Putamen (tissue), 1 donor: ENCODE data around the gene KDM1A.
"Not testable (repeated sequence)": the region's sequence is repeated elsewhere in the genome, so short reads cannot be mapped to it uniquely, and the experiment has no call there.

ENCODE experiments used
- DNase-seq: peaks from one replicate; pipeline ENCODE4 v3.0.0-alpha.2; 2016; ENCODE audit warnings: low spot score

The KDM1A gene

DNA sequence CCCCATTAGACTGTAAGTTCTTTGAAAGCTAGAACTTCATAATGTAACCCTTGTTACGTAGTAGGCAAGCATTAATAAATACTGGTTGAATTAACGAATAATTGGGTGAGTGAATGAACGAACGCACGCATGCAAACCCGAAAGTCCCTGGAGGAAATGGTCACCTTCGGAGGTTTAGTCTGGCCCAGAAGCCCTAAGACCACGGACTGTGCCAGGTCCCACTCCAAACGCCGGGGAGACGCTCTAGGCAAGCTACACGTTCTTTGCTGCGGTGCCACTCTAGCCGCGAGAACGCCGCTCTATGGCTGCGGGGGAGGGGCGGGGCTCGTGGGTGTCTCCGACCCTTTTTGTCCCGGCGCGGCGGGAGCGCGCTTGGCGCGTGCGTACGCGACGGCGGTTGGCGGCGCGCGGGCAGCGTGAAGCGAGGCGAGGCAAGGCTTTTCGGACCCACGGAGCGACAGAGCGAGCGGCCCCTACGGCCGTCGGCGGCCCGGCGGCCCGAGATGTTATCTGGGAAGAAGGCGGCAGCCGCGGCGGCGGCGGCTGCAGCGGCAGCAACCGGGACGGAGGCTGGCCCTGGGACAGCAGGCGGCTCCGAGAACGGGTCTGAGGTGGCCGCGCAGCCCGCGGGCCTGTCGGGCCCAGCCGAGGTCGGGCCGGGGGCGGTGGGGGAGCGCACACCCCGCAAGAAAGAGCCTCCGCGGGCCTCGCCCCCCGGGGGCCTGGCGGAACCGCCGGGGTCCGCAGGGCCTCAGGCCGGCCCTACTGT is at the start of gene KDM1A:
Gene KDM1A (plus strand): TSS at position 375 of the 769 bp plus-strand sequence. CDS start 129 bp downstream, at position 504.
- peak; percentile 98 for DNase-seq

- DNase-seq, result no peak
Observed at GRCh38 chr1:22970096-22970495, 49.2 kb upstream of the KDM1A start.

DNA sequence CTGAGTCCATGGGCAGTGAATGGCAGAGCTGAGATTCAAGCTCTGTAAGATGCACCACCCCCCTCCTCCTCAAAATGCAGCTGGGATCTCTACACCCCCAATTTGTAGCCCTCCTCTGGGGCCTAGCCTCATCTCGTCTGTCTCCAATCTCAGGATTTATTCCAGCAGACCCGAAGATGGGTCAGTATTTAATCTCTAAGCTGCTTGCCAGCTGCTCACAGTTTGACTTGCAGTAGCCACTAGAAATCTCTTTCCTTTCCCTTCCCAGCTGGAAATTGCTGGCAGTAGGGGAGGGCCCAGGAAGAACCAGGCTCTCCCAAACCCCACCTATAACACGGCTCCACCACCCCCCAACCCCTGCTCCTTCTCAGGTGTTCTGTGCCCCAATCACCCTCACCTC is 48.1 kb upstream of the KDM1A start:
- no peak for DNase-seq

GRCh38 chr1:22971611-22972405 is 47.5 kb upstream of the KDM1A start:
- DNase-seq, result no peak

DNA sequence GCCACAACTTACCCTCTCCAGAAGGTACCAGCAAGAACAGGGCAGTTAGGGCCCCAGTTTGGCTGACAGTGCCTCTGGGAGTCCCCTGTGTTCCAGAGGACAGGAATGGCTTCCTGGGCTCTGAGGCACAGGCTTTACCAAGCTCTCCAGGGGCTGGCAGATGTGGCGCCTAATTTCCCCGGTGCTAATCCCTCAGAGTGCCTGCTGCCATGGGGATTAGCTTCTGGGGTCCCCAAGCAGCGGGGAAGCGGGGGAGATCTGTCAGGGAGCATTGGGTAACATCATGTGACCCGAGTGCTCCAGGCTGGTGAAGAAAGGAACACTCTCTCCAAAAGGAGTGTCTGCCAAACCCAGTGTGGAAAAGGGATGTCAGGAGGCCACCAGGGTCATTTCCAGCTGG is 46.5 kb upstream of the KDM1A start, which contains the start of gene LACTBL1:
Gene LACTBL1 (minus strand): TSS at position 107 of the 400 bp plus-strand sequence. CDS start 550 bp downstream, outside the sequence.
- no peak for DNase-seq

GRCh38 chr1:22975694-22976093 is 43.6 kb upstream of the KDM1A start:
- no peak for DNase-seq

DNA sequence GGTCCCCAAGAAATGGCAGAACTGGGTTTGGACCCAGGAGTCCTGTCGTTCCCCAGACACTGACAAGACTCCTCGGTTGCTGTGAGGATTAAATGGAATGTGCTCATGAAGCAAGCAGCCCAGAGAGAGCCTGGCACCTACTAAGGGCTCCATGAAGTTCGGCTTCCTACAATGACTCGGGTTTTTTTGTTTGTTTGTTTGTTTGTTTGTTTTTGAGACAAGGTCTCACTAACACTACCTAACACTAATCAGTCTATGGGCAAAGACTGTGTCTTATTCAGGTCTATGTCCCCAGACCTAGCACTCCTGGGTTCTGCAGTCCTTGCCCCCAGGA is 43.2 kb upstream of the KDM1A start:
- no peak for DNase-seq

- DNase-seq, result peak; percentile 36
Observed at GRCh38 chr1:22976461-22977243, 42.6 kb upstream of the KDM1A start.

DNA sequence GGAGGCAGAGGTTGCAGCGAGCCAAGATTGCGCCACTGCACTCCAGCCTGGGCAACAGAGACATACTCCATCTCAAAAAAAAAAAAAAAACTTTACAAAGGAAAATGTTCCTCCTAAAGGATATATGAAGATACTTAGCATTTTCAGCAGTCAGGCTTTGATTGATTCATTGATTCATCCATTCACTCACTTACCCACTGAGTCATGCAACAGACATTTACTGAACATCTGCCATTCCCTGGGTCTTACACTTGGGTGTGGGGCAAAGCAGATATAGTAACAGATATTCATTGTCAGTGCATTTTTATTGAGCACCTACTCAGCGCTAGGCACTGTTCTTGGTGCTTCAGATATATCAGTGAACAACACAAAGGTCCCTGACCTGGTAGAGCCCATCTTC is 41.0 kb upstream of the KDM1A start:
- DNase-seq, result no peak

DNA sequence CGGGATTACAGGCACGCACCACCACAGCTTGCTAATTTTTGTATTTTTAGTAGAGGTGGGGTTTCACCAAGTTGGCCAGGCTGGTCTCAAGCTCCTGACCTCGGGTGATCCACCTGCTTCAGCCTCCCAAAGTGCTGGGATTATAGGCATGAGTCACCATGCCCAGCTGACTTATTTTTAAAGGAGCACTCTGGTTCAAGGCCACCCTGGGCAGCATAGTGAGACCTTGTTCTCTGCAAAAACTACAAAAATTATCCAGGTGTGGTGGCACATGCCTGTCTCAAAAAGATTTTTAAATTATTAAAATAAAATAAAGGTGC is 38.8 kb upstream of the KDM1A start:
- DNase-seq, result not testable (repeated sequence)

GRCh38 chr1:22983944-22984343 is 35.3 kb upstream of the KDM1A start:
- DNase-seq, result no peak

DNA sequence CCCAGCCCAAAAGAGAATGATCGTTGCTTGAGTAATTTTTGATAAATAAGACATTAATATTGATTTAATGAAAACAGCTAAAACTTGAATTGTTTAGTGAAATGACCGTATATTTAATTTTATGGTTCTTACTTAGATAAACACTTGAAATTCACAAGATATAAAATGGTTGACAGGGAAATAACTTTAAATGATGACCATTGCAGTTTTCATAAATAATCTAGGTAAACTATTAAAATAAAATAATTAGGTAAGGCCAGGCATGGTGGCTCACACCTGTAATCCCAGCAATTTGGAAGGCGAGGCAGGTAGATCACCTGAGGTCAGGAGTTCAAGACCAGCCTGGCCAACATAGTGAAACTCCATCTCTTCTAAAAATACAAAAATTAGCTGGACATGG is 26.9 kb upstream of the KDM1A start:
- DNase-seq, result not testable (repeated sequence)

DNA sequence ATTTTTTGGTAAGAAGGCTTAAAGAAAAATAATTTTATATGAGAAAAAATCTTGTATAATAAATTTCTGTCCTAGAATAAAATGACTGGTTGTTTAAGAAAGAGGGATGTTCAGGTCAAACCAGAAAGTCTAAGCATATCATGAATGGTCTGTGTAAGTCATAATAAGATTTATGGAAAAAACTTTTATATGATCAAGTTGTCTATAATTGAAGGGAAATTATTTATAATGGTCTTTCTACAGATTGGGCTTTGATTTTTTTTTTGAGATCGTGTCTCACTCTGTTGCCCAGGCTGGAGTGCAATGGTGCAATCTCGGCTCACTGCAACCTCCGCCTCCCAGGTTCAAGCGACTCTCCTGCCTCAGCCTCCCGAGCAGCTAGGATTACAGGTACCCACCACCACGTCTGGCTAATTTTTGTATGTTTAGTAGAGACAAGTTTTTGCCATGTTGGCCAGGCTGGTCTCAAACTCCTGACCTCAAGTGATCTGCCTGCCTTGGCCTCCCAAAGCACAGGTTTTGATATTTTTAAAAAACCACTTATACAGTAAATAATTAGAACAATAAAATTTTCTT is 26.0 kb upstream of the KDM1A start:
- not testable (repeated sequence) for DNase-seq

DNA sequence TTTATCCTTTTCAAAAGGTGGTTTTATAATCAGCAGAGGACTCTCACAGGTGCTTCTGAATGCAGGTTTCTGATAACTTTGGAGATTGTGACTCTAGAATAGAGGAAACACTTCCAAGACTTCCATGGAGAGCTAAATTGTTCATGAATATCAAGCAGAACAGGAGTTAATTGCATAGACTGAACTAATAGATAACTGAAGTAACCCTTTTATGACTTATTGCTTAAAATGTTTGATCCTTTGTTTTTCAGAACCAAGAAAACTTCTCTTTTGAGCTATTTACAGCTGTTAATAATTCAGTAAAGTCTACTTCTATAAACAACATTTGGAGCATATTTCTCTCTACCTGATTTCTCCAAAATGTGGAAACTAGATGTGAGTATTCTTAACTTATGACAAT is 23.5 kb upstream of the KDM1A start:
- DNase-seq, result no peak

DNA sequence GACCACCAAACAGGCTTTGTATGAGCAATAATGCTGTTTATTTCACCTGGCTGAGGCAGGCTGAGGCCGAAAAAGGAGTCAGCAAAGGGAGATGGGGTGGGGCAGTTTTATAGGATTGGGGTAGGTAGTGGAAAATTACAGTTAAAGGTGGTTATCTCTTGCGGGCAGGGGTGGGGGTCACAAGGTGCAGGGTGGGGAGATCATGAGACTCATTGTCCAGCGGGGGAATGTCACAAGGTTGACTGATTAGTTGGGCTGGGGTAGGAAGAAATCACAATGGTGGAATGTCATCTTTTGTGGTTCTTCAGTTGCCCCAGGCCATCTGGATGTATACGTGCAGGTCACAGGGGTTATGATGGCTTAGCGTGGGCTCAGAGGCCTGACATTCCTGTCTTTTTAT is 21.7 kb upstream of the KDM1A start:
- DNase-seq, result not testable (repeated sequence)

GRCh38 chr1:23000133-23000532 is 19.1 kb upstream of the KDM1A start:
- not testable (repeated sequence) for DNase-seq

- DNase-seq, result not testable (repeated sequence)
Observed at GRCh38 chr1:23002218-23002617, 17.1 kb upstream of the KDM1A start.

DNA sequence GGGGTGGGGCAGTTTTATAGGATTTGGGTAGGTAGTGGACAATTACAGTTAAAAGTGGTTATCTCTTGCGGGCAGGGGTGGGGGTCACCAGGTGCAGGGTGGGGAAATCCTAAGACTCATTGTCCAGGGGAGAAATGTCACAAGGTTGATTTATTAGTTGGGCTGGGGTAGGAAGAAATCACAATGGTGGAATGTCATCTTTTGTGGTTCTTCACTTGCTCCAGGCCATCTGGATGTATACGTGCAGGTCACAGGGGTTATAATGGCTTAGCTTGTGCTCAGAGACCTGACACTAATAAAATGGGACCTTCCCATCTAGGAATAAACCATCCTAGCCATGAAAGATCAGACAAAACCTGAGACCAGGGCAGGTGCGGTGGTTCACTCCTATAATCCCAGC is 15.2 kb upstream of the KDM1A start:
- no peak for DNase-seq

DNA sequence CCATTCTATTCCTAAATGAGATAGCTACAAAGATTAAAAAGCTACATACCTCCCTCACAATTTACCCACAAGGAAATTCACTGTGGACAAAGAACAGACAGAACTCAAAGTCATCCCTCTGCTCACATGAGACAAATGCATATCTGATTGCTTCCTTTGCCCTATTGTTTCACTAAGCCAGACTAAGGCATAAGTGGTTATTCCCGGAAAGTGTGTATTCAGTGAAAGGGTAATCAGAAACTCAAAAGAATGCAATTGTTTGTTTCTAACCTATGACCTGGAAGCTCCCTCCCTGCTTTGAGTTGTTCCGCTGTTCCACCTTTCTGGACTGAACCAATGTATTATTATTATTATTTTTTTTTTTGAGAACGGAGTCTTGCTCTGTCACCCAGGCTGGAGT is 14.5 kb upstream of the KDM1A start:
- DNase-seq, result not testable (repeated sequence)

GRCh38 chr1:23007106-23007505 is 12.2 kb upstream of the KDM1A start:
- no peak for DNase-seq

DNA sequence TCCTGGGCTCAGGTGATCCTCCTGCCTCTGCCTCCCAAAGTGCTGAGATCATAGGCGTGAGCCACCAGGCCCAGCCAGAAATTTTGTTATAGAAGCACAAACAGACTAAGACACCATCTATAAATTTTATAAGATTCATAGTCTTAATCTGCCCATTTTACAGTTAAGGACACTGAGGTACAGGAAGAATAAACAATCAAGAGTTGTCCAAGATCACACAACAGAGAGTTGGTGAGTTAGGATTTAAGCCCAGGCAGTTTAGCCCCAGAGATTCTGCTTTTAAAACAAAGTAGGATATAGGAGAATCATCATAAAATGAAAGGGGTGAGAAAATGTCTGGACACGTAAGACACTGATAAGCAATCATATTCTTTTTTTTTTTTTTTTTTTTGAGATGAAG is 10.4 kb upstream of the KDM1A start:
- DNase-seq, result no peak

DNA sequence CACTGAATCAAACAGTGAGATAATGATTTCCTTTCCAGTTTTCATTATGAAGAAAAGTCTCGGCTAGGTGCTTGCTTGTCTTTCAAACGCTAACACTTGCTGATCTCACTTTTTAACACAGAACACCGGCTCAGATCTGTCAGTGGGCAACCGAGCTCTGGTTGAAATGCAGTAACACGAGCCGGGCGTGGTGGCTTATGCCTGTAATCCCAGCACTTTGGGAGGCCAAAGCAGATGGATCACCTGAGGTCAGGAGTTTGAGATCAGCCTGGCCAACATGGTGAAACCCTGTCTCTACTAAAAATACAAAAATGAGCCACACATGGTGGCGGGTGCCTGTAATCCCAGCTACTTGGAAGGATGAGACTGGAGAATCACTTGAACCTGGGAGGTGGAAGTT is 9.2 kb upstream of the KDM1A start:
- not testable (repeated sequence) for DNase-seq
